Thyroid gland (tissue), 4 donors: ENCODE data around the gene KLHDC10. TPM values are rescaled to one million over a fixed set of nuclear protein-coding genes. Genes with fewer than 3 reads are reported as not detected.
"Not testable (repeated sequence)": the region's sequence is repeated elsewhere in the genome, so short reads cannot be mapped to it uniquely, and the experiment has no call there.

Source experiments
- DNase-seq, 2 donors: peaks; one replicate each; pipeline ENCODE4 v3.0.0-alpha.2; 2019
- H3K27ac ChIP-seq, 3 donors: fragments of 200-600 bp; sonication (generic); 1 replicate in 2 of 3; 2 replicates in 1 of 3; pipeline ENCODE4 v1.5.1; 2016 to 2019; ENCODE audit warnings: mild to moderate bottlenecking in 1 of 3, moderate library complexity in 1 of 3
- H3K27me3 ChIP-seq: fragments of 200-600 bp; sonication (generic); one replicate; pipeline ENCODE4 v1.5.1; 2019
- H3K36me3 ChIP-seq, 2 donors: fragments of 200-600 bp; sonication (generic); one replicate each; pipeline ENCODE4 v1.5.1; 2016 to 2019
- H3K4me1 ChIP-seq, 2 donors: fragments of 200-600 bp; sonication (generic); one replicate each; pipeline ENCODE4 v1.5.1; 2017 to 2019
- H3K4me3 ChIP-seq, 3 donors: fragments of 200-600 bp; sonication (generic); replicated peaks in 1 of 3; 1 replicate in 2 of 3; 2 replicates in 1 of 3; pipeline ENCODE4 v1.5.1; 2016; ENCODE audit warnings: mild to moderate bottlenecking in 1 of 3
- H3K9me3 ChIP-seq: fragments of 200-600 bp; sonication (generic); one replicate; pipeline ENCODE4 v1.5.1; 2017
- CTCF ChIP-seq, 6 experiments: fragments of 200-600 bp in 3 of 6; fragments of 450-650 bp in 3 of 6; sonication (generic) in 3 of 6; IDR thresholded peaks; one replicate each; pipeline ENCODE4 v1.5.1; 2016 to 2019; ENCODE audit warnings: antibody characterized with exemption in 6 of 6, mild to moderate bottlenecking in 2 of 6, inconsistent platforms in 1 of 6, moderate library complexity in 1 of 6
- POLR2A ChIP-seq, 2 donors: fragments of 450-650 bp; IDR thresholded peaks; one replicate each; pipeline ENCODE4 v1.6.1; 2017; ENCODE audit warnings: antibody characterized with exemption in 2 of 2, mild to moderate bottlenecking in 2 of 2, moderate library complexity in 1 of 2
- WGBS, 2 donors: methylation state at CpG; one replicate each; pipeline ENCODE4 v1.1.5; 2017; 5-methylcytosine and 5-hydroxymethylcytosine counted together
- intact Hi-C: fragments of 100-400 bp; cut with DNase I; formaldehyde crosslinking; loops from one replicate; pipeline ENCODE4 v1.15.1; 2023
- total RNA-seq, 4 donors: library from RNA; depleted of rRNA; stranded (reverse); fragments of >200 nt; gene quantifications; one replicate each; pipeline ENCODE4 v1.2.3, GENCODE V29; 2016

KLHDC10 gene
- total RNA-seq, 4 donors from 2014 or later = 27.4 to 41.6 (median 30.8) TPM

GRCh38 chr7:130079846-130080394 is 9.6 kb downstream of the KLHDC10 start:
- no peaks in the 10 kb centered on the region for H3K9me3 ChIP-seq
- H3K4me3 ChIP-seq = no peak overlapping the region
- 82 to 90% methylated on average over 3 of the region's 3 CpGs for WGBS, 2 donors
- H3K4me1 ChIP-seq = peaks cover 3 to 19% of the 10 kb centered on the region in 2 donors
- no peak for DNase-seq
- no peak overlapping the region for H3K27ac ChIP-seq
- H3K27me3 ChIP-seq = no peaks in the 10 kb centered on the region
- intact Hi-C loops = loop anchor here (10.0 kb wide), 1 partner anchor 125 kb away; the partner anchor contains the start of genes SSMEM1 and TMEM209
- TF ChIP-seq POLR2A (IDR thresholded peaks at IDR 0.05) = no peak
- TF ChIP-seq CTCF (IDR thresholded peaks at IDR 0.05) = no peak
- peaks cover 4 to 5% of the 10 kb centered on the region in 2 donors for H3K36me3 ChIP-seq

GRCh38 chr7:130083497-130083896 is 13.2 kb downstream of the KLHDC10 start:
- 95 to 96% methylated on average over 4 of the region's 4 CpGs for WGBS, 2 donors
- H3K4me1 ChIP-seq, H3K36me3 ChIP-seq, H3K27ac ChIP-seq, intact Hi-C loops, DNase-seq, H3K9me3 ChIP-seq, H3K27me3 ChIP-seq, H3K4me3 ChIP-seq: not testable (repeated sequence)

GRCh38 chr7:130084037-130084875 is 13.9 kb downstream of the KLHDC10 start:
- intact Hi-C loops = no loop called here
- no peaks in the 10 kb centered on the region for H3K27me3 ChIP-seq
- H3K4me1 ChIP-seq = peaks cover 0 to 8% of the 10 kb centered on the region in 2 donors
- no peaks in the 10 kb centered on the region for H3K9me3 ChIP-seq
- 93 to 94% methylated on average over 11 of the region's 11 CpGs for WGBS, 2 donors
- H3K36me3 ChIP-seq = no peaks in the 10 kb centered on the region
- H3K27ac ChIP-seq = no peak overlapping the region
- no peak overlapping the region for H3K4me3 ChIP-seq
- TF ChIP-seq POLR2A (IDR thresholded peaks at IDR 0.05) (no peak), CTCF (IDR thresholded peaks at IDR 0.05) (peak in 4 of 6 experiments; percentile 10 to 50 (median 28))
- DNase-seq = no peak

GRCh38 chr7:130085235-130085634 is 14.9 kb downstream of the KLHDC10 start:
- 98 to 99% methylated on average over 5 of the region's 5 CpGs for WGBS, 2 donors
- DNase-seq, H3K4me3 ChIP-seq, H3K27me3 ChIP-seq, H3K27ac ChIP-seq, H3K9me3 ChIP-seq, intact Hi-C loops, H3K36me3 ChIP-seq, H3K4me1 ChIP-seq: not testable (repeated sequence)

GRCh38 chr7:130086938-130087337 is 16.6 kb downstream of the KLHDC10 start:
- intact Hi-C loops = no loop called here

More at GRCh38 chr7:130086938-130087337, 16.6 kb downstream of the KLHDC10 start:
- Histone ChIP-seq H3K27ac (no peak overlapping the region), H3K4me3 (no peak overlapping the region), H3K9me3 (no peaks in the 10 kb centered on the region), H3K27me3 (no peaks in the 10 kb centered on the region), H3K4me1 (peaks cover 0 to 8% of the 10 kb centered on the region in 2 donors), H3K36me3 (no peaks in the 10 kb centered on the region)
- DNase-seq = no peak
- TF ChIP-seq POLR2A (IDR thresholded peaks at IDR 0.05) (no peak), CTCF (IDR thresholded peaks at IDR 0.05) (no peak)
